Measurements from ENCODE around the gene DIP2C. TPM values are rescaled to one million over a fixed set of nuclear protein-coding genes. Genes with fewer than 3 reads are reported as not detected.

DIP2C gene
- total RNA-seq, 4 donors from 2014 or later = 13.4 to 32.0 (median 18.4) TPM

- no peaks in the 10 kb centered on the region for H3K36me3 ChIP-seq
- in situ Hi-C loops (cut with MboI; ENCODE audit: low pct_ligation_motif_present in 1 of 4, low pct_unique_long_range_greater_than_20kb in 1 of 4, low sequenced_read_pairs in 3 of 4) (no loop called here), intact Hi-C loops (cut with DNase I; ENCODE audit: low total_unique reads) (no loop called here)
- peak overlapping the region in 1 of 4 donors; percentile 36 for H3K27ac ChIP-seq
- 82 to 90% methylated on average over 8 to 18 of the region's 18 CpGs for WGBS, 2 donors (ENCODE audit: low coverage in 1 of 2)
- no peak for DNase-seq
- H3K27me3 ChIP-seq = no peaks in the 10 kb centered on the region
- TF ChIP-seq POLR2AphosphoS5 (IDR thresholded peaks at IDR 0.05) = no peak
- TF ChIP-seq, protein P1, sequence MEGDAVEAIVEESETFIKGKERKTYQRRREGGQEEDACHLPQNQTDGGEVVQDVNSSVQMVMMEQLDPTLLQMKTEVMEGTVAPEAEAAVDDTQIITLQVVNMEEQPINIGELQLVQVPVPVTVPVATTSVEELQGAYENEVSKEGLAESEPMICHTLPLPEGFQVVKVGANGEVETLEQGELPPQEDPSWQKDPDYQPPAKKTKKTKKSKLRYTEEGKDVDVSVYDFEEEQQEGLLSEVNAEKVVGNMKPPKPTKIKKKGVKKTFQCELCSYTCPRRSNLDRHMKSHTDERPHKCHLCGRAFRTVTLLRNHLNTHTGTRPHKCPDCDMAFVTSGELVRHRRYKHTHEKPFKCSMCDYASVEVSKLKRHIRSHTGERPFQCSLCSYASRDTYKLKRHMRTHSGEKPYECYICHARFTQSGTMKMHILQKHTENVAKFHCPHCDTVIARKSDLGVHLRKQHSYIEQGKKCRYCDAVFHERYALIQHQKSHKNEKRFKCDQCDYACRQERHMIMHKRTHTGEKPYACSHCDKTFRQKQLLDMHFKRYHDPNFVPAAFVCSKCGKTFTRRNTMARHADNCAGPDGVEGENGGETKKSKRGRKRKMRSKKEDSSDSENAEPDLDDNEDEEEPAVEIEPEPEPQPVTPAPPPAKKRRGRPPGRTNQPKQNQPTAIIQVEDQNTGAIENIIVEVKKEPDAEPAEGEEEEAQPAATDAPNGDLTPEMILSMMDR (IDR thresholded peaks at IDR 0.05) = no peak
- TF ChIP-seq POLR2A (IDR thresholded peaks at IDR 0.05) = no peak
- TF ChIP-seq EP300 (IDR thresholded peaks at IDR 0.05; ENCODE audit: low read depth) = no peak
- no peak overlapping the region for H3K4me3 ChIP-seq
- peaks cover 0 to 16% (median 6%) of the 10 kb centered on the region in 4 donors for H3K4me1 ChIP-seq
- no peaks in the 10 kb centered on the region for H3K9me3 ChIP-seq
Measured at GRCh38 chr10:307659-308058, 381.8 kb downstream of the DIP2C start.

- in situ Hi-C loops (cut with MboI; ENCODE audit: low pct_ligation_motif_present in 1 of 4, low pct_unique_long_range_greater_than_20kb in 1 of 4, low sequenced_read_pairs in 3 of 4) (no loop called here), intact Hi-C loops (cut with DNase I; ENCODE audit: low total_unique reads) (no loop called here)
- WGBS, 2 donors (ENCODE audit: low coverage in 1 of 2) = 81% methylated on average over 8 of the region's 8 CpGs; no CpG with 5 or more reads in 1 of the 2 donors
- no peak overlapping the region for H3K4me3 ChIP-seq
- H3K9me3 ChIP-seq = no peaks in the 10 kb centered on the region
- TF ChIP-seq POLR2AphosphoS5 (IDR thresholded peaks at IDR 0.05) = no peak
- TF ChIP-seq POLR2A (IDR thresholded peaks at IDR 0.05) = no peak
- TF ChIP-seq, protein P1 (IDR thresholded peaks at IDR 0.05) = no peak
- TF ChIP-seq EP300 (IDR thresholded peaks at IDR 0.05; ENCODE audit: low read depth) = no peak
- no peaks in the 10 kb centered on the region for H3K36me3 ChIP-seq
- no peak overlapping the region for H3K27ac ChIP-seq
- no peaks in the 10 kb centered on the region for H3K27me3 ChIP-seq
- DNase-seq = no peak
- H3K4me1 ChIP-seq = peaks cover 0 to 16% (median 6%) of the 10 kb centered on the region in 4 donors
Measured at GRCh38 chr10:306675-307185, 382.7 kb downstream of the DIP2C start.

- DNase-seq = no peak
- in situ Hi-C loops (cut with MboI; ENCODE audit: low pct_ligation_motif_present in 1 of 4, low pct_unique_long_range_greater_than_20kb in 1 of 4, low sequenced_read_pairs in 3 of 4) = no loop called here
- H3K9me3 ChIP-seq = no peaks in the 10 kb centered on the region
- no peak overlapping the region for H3K27ac ChIP-seq
- no peak overlapping the region for H3K4me3 ChIP-seq
- peaks cover 0 to 16% (median 6%) of the 10 kb centered on the region in 4 donors for H3K4me1 ChIP-seq
- no peaks in the 10 kb centered on the region for H3K36me3 ChIP-seq
- WGBS, 2 donors (ENCODE audit: low coverage in 1 of 2) = 95 to 100% methylated on average over 5 to 6 of the region's 6 CpGs
- no peaks in the 10 kb centered on the region for H3K27me3 ChIP-seq
- TF ChIP-seq POLR2A (IDR thresholded peaks at IDR 0.05) (no peak), EP300 (IDR thresholded peaks at IDR 0.05; ENCODE audit: low read depth) (no peak), POLR2AphosphoS5 (IDR thresholded peaks at IDR 0.05) (no peak)
- TF ChIP-seq, protein P1 (IDR thresholded peaks at IDR 0.05) = no peak
- intact Hi-C loops (cut with DNase I; ENCODE audit: low total_unique reads) = no loop called here
Measured at GRCh38 chr10:306007-306674, 383.3 kb downstream of the DIP2C start.

- no peak for DNase-seq
- WGBS, 2 donors (ENCODE audit: low coverage in 1 of 2) = 89 to 95% methylated on average over 3 to 4 of the region's 4 CpGs
- no peaks in the 10 kb centered on the region for H3K36me3 ChIP-seq
- no peak overlapping the region for H3K27ac ChIP-seq
- in situ Hi-C loops (cut with MboI; ENCODE audit: low pct_ligation_motif_present in 1 of 4, low pct_unique_long_range_greater_than_20kb in 1 of 4, low sequenced_read_pairs in 3 of 4) (no loop called here), intact Hi-C loops (cut with DNase I; ENCODE audit: low total_unique reads) (no loop called here)
- H3K27me3 ChIP-seq = no peaks in the 10 kb centered on the region
- TF ChIP-seq, protein P1 (IDR thresholded peaks at IDR 0.05) = no peak
- no peak for TF ChIP-seq EP300 (IDR thresholded peaks at IDR 0.05; ENCODE audit: low read depth)
- no peak for TF ChIP-seq POLR2AphosphoS5 (IDR thresholded peaks at IDR 0.05)
- no peak for TF ChIP-seq POLR2A (IDR thresholded peaks at IDR 0.05)
- peaks cover 0 to 16% (median 6%) of the 10 kb centered on the region in 4 donors for H3K4me1 ChIP-seq
- H3K4me3 ChIP-seq = no peak overlapping the region
- H3K9me3 ChIP-seq = no peaks in the 10 kb centered on the region
Measured at GRCh38 chr10:305034-305433, 384.4 kb downstream of the DIP2C start.

All from transverse colon (tissue), 4 donors.